WTC11 (cell line): ENCODE measurements around the gene ATAD2B. TPM values are rescaled to one million over a fixed set of nuclear protein-coding genes. Genes with fewer than 3 reads are reported as not detected.

ENCODE experiments used
- ATAC-seq: fragments of 200-7000 bp; cut with Tn5 transposase; 2 replicates; pipeline ENCODE4 v1.10.0; 2021; ENCODE audit warnings: mild to moderate bottlenecking, moderate library complexity
- CTCF ChIA-PET: fragments of 300-600 bp; sonication (Branson Sonifier 250); formaldehyde crosslinking; loops from one replicate; lab custom pipeline; 2021; ENCODE audit warnings: antibody characterized with exemption; lab: Charles Lee
- POLR2A ChIA-PET: fragments of 350-600 bp; sonication (Branson Sonifier 250); formaldehyde crosslinking; loops from one replicate; lab custom pipeline; 2021; ENCODE audit warnings: antibody characterized with exemption; lab: Charles Lee
- DNase-seq: peaks from one replicate; pipeline ENCODE4 v3.0.0; 2021; ENCODE audit warnings: low spot score
- H3K27ac Mint-ChIP-seq: 2 replicates; pipeline ENCODE4 v1.8.0; 2021; ENCODE audit warnings: mixed read lengths
- H3K27me3 Mint-ChIP-seq: 2 replicates; pipeline ENCODE4 v1.8.0; 2021; ENCODE audit warnings: low read depth, mild to moderate bottlenecking, moderate library complexity, mixed read lengths
- H3K36me3 Mint-ChIP-seq: 2 replicates; pipeline ENCODE4 v1.8.0; 2021; ENCODE audit warnings: mixed read lengths
- H3K4me1 Mint-ChIP-seq: 2 replicates; pipeline ENCODE4 v1.8.0; 2022; ENCODE audit warnings: mixed read lengths
- H3K4me3 Mint-ChIP-seq: 2 replicates; pipeline ENCODE4 v1.8.0; 2021; ENCODE audit warnings: mild to moderate bottlenecking, moderate library complexity, mixed read lengths
- H3K9me3 Mint-ChIP-seq: 2 replicates; pipeline ENCODE4 v1.8.0; 2021; ENCODE audit warnings: mixed read lengths
- ATF6 ChIP-seq: sonication (generic); formaldehyde crosslinking; IDR thresholded peaks from 2 replicates; pipeline ENCODE4 v1.8.1; 2023; ENCODE audit warnings: mild to moderate bottlenecking, missing genetic modification reagents
- CBFB ChIP-seq: sonication (generic); formaldehyde crosslinking; IDR thresholded peaks from 2 replicates; pipeline ENCODE4 v1.8.1; 2022; ENCODE audit warnings: mild to moderate bottlenecking, low read depth, missing genetic modification reagents
- CDX4 ChIP-seq: fragments of 250-450 bp; sonication (Bioruptor Pico); IDR thresholded peaks from 2 replicates; pipeline ENCODE4 v1.9.0; 2021; ENCODE audit warnings: moderate library complexity, mild to moderate bottlenecking, inconsistent platforms, borderline replicate concordance
- FOXP1 ChIP-seq: sonication (generic); formaldehyde crosslinking; IDR thresholded peaks from 2 replicates; pipeline ENCODE4 v1.8.0; 2022; ENCODE audit warnings: missing genetic modification reagents, mild to moderate bottlenecking, moderate library complexity, borderline replicate concordance
- FOXP4 ChIP-seq: sonication (generic); formaldehyde crosslinking; IDR thresholded peaks from 2 replicates; pipeline ENCODE4 v1.8.0; 2022; ENCODE audit warnings: mild to moderate bottlenecking, missing genetic modification reagents
- GTF2I ChIP-seq: fragments of 250-450 bp; sonication (Bioruptor Pico); conservative IDR thresholded peaks from 2 replicates; pipeline ENCODE4 v1.4.0; 2021; ENCODE audit warnings: mild to moderate bottlenecking
- HMGXB4 ChIP-seq: sonication (generic); formaldehyde crosslinking; IDR thresholded peaks from 2 replicates; pipeline ENCODE4 v1.8.1; 2023; ENCODE audit warnings: mild to moderate bottlenecking, moderate library complexity, missing genetic modification reagents
- NR1H2 ChIP-seq: sonication (generic); formaldehyde crosslinking; IDR thresholded peaks from 2 replicates; pipeline ENCODE4 v1.9.0; 2021; ENCODE audit warnings: mild to moderate bottlenecking, moderate library complexity, missing genetic modification reagents
- OVOL2 ChIP-seq: fragments of 250-450 bp; sonication (Bioruptor Pico); IDR thresholded peaks from 2 replicates; pipeline ENCODE4 v1.9.0; 2021; ENCODE audit warnings: mild to moderate bottlenecking, borderline replicate concordance
- PREB ChIP-seq: sonication (generic); formaldehyde crosslinking; IDR thresholded peaks from 2 replicates; pipeline ENCODE4 v1.8.1; 2022; ENCODE audit warnings: mild to moderate bottlenecking, missing genetic modification reagents, moderate library complexity, borderline replicate concordance
- PRRX2 ChIP-seq: fragments of 250-450 bp; sonication (Bioruptor Pico); IDR thresholded peaks from 2 replicates; pipeline ENCODE4 v1.8.0; 2021; ENCODE audit warnings: mild to moderate bottlenecking
- SMAD3 ChIP-seq: sonication (generic); formaldehyde crosslinking; IDR thresholded peaks from 2 replicates; pipeline ENCODE4 v1.8.0; 2022; ENCODE audit warnings: missing genetic modification reagents, mild to moderate bottlenecking, borderline replicate concordance
- SMAD4 ChIP-seq: sonication (generic); formaldehyde crosslinking; IDR thresholded peaks from 2 replicates; pipeline ENCODE4 v1.8.0; 2022; ENCODE audit warnings: mild to moderate bottlenecking, missing genetic modification reagents
- TCF7 ChIP-seq: sonication (generic); formaldehyde crosslinking; IDR thresholded peaks from 2 replicates; pipeline ENCODE4 v1.8.0; 2022; ENCODE audit warnings: mild to moderate bottlenecking, low read depth, missing genetic modification reagents, moderate library complexity
- TEAD4 ChIP-seq: sonication (generic); formaldehyde crosslinking; IDR thresholded peaks from 2 replicates; pipeline ENCODE4 v1.8.0; 2022; ENCODE audit warnings: mild to moderate bottlenecking, missing genetic modification reagents
- ZNF138 ChIP-seq: sonication (generic); formaldehyde crosslinking; conservative IDR thresholded peaks from 2 replicates; pipeline ENCODE4 v1.8.1; 2022; ENCODE audit warnings: mild to moderate bottlenecking, moderate library complexity, missing genetic modification reagents
- ZNF232 ChIP-seq: sonication (generic); formaldehyde crosslinking; IDR thresholded peaks from 2 replicates; pipeline ENCODE4 v1.8.0; 2022; ENCODE audit warnings: mild to moderate bottlenecking, missing genetic modification reagents
- ZNF532 ChIP-seq: fragments of 250-450 bp; sonication (Bioruptor Pico); IDR thresholded peaks from 2 replicates; pipeline ENCODE4 v1.9.0; 2021; ENCODE audit warnings: mild to moderate bottlenecking, borderline replicate concordance
- total RNA-seq: library from RNA; stranded (reverse); gene quantifications from 3 replicates; pipeline ENCODE4 v1.2.3, GENCODE V29; 2021

ATAD2B gene
- total RNA-seq, 1 experiment from 2014 or later = 21.5 TPM

GRCh38 chr2:23901966-23902846, 24.7 kb downstream of the ATAD2B start (continued):
- no peak for TF ChIP-seq ATF6 (CRISPR knock-in tag)

- Mint-ChIP-seq H3K27me3 (no peaks in the 10 kb centered on the region), H3K27ac (peak overlapping the region; percentile 14), H3K9me3 (peaks cover 15% of the 10 kb centered on the region), H3K36me3 (peaks cover 6% of the 10 kb centered on the region), H3K4me1 (peaks cover 19% of the 10 kb centered on the region; the same call in 1 of the 2 replicates), H3K4me3 (no peak overlapping the region)
- ATAC-seq (peak; percentile 34; the same call in 1 of the 2 replicates), DNase-seq (no peak)
- ChIA-PET CTCF (interaction anchor here (0.9 to 1.0 kb wide), 2 partner anchors 76 to 277 kb away, joined by 3 read pairs; no protein-coding TSS in a partner anchor), POLR2A (interaction anchor here (0.6 kb wide), 1 partner anchor 64 kb away, joined by 3 read pairs; no protein-coding TSS in a partner anchor)
- TF ChIP-seq CBFB (no peak), ZNF138 (CRISPR knock-in tag) (no peak), ZNF532 (no peak), FOXP4 (CRISPR knock-in tag) (no peak), NR1H2 (no peak), SMAD4 (CRISPR knock-in tag) (no peak), SMAD3 (CRISPR knock-in tag) (no peak), ATF6 (CRISPR knock-in tag) (no peak), CDX4 (no peak), TEAD4 (no peak), PREB (no peak), HMGXB4 (CRISPR knock-in tag) (no peak), PRRX2 (CRISPR knock-in tag) (no peak), GTF2I (no peak), TCF7 (CRISPR knock-in tag) (no peak), ZNF232 (CRISPR knock-in tag) (no peak), FOXP1 (no peak), OVOL2 (no peak)
Observed at GRCh38 chr2:23900541-23901322, 26.2 kb downstream of the ATAD2B start.
